ENCODE results near the gene SPEF1.

SPEF1 gene

DNA sequence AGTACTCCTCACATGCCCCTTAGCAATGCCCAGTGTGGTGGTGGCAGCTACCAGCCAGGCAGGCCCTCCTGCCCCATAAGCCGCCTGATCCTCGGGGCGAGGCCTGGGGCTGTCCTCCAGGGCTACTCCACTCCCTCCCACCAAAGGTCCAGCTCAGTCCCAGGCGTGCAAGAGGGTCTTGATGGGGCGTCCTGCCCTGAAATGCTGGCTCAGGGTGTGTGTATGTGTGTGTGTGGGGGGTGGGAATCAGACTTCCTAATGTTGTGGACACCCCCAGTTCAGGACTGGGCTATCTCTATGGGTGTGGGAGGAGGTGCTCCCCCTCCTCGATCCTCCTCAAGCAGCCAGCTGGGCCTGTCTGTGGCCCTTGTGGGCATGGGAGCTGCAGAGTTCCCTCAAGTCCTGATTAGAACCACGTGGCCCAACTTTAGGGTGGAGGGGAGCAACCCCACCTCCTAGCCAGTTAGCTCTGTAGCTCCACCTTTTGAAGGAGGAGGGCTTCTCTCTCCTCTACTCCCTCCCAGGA lies 41.3 kb downstream of the SPEF1 start:
- Mint-ChIP-seq H3K36me3 (no peaks in the 10 kb centered on the region), H3K9me3 (no peaks in the 10 kb centered on the region), H3K4me1 (peaks cover 8% of the 10 kb centered on the region), H3K4me3 (no peak overlapping the region), H3K27ac (no peak overlapping the region)
- DNase-seq (ENCODE audit: low spot score in 2 of 2): no peak
- peak; percentile 17 for ATAC-seq

DNA sequence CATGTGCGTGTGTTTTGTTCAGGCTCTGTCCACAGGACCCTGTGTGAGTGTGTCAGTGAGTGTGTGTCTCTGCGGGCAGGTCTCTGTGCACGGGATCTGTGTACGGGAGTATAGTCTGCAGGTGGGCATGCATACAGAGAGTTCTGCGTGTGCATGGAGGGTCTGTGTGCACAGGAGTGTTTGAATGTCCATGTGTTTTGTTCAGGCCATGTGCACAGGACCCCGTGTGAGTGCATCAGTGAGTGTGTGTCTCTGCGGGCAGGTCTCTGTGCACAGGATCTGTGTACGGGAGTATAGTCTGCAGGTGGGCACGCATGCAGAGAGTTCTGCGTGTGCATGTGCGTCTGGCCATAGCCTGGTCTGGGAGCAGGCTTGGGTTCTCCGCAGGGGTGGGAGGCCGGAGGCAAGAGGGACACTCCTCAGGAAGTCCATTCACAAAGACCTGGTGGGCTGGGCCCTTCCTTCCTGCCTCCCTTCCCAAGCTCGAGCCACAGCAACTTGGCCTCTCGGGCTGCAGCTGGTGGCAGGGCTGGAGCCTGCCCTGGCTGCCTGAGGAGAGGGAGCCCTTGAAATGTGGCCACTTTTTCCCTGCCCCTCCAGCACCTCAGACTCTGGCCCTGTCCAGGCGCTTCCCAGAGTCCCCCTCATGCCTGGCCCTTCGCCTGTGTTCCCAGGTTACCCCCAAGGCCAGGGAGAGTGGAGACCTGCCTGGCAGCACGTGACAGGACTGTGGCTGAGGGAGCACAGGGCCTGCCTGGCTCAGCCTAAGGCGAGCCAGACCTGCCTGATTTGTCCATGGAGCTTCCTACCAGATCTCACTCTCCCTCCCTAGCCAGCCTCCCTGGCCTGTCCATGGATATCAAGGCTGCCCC lies 42.0 kb downstream of the SPEF1 start:
- Mint-ChIP-seq H3K9me3 (no peaks in the 10 kb centered on the region), H3K4me3 (no peak overlapping the region), H3K4me1 (peaks cover 1% of the 10 kb centered on the region), H3K36me3 (no peaks in the 10 kb centered on the region), H3K27ac (no peak overlapping the region)
- DNase-seq (ENCODE audit: low spot score in 2 of 2): no peak
- ATAC-seq: peak; percentile 9

DNA sequence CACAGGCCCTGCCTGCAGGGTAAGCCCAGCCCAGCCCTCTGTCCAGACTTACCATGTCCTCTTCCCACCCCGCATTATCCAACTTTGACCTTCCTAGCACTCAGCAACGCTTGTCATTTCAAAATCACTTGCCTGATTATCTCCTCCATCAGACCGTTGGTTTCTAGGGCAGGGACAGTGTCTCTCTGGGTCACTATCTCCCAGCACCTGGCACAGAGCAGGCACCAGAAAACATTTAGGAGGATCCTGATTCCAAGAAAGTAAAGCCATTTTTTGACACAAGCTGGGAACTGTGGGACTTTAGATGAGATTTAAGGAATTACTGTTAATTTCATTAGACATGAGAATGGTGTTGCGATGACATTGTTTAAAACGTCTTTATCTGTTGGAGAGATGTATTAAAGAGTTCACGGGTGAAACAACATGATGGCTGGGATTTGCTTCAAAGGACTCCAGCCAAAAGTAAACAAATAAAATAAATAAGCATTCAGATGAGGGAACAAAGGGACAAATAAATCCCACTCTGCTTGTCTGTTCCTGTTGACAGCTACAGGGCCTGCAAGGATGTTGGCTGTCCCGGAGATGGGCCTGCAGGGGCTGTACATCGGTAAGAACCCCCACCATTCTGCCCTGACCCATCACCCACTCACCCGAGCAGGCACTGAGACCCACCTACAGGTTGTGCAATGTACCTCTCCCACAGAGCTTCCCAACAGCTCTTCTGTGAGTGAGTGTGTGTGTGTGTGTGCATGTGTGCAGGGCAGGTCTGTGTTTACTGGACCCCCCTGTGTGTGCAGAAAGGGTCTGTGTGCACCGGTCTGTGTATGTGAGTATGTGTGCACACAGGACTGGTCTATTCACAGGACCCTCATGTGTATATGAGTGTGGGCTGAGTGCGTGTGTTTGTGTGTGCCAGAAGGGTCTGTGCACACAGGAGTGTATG lies 42.9 kb downstream of the SPEF1 start:
- H3K27ac Mint-ChIP-seq: no peak overlapping the region
- DNase-seq (ENCODE audit: low spot score in 2 of 2): no peak
- peak; percentile 4 for ATAC-seq
- H3K9me3 Mint-ChIP-seq: no peaks in the 10 kb centered on the region
- no peak overlapping the region for H3K4me3 Mint-ChIP-seq
- H3K36me3 Mint-ChIP-seq: no peaks in the 10 kb centered on the region
- H3K4me1 Mint-ChIP-seq: no peaks in the 10 kb centered on the region

DNA sequence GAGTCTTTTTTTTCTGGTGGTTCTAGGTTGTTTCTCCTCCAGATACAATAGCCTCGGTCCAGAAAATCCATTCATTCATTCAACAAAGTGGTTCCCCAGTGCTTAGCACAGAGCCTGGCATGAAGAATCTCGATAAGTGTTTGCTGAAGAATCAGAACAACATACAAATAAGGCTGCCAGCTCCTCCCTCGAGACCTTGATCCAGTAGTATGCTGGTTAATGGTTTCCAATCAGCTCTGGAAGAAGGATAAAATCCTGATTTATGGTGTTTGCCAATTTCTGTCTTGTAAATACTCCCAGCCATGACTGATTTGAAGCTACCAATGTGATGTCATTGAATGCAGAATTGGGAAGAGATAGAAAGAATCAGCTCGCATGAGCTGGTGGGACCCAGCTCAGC lies 45.5 kb downstream of the SPEF1 start:
- DNase-seq (ENCODE audit: low spot score in 2 of 2) (no peak), ATAC-seq (no peak)
- H3K4me3 Mint-ChIP-seq: no peak overlapping the region
- H3K4me1 Mint-ChIP-seq: no peaks in the 10 kb centered on the region
- H3K27ac Mint-ChIP-seq: no peak overlapping the region
- H3K36me3 Mint-ChIP-seq: no peaks in the 10 kb centered on the region
- H3K9me3 Mint-ChIP-seq: no peaks in the 10 kb centered on the region

DNA sequence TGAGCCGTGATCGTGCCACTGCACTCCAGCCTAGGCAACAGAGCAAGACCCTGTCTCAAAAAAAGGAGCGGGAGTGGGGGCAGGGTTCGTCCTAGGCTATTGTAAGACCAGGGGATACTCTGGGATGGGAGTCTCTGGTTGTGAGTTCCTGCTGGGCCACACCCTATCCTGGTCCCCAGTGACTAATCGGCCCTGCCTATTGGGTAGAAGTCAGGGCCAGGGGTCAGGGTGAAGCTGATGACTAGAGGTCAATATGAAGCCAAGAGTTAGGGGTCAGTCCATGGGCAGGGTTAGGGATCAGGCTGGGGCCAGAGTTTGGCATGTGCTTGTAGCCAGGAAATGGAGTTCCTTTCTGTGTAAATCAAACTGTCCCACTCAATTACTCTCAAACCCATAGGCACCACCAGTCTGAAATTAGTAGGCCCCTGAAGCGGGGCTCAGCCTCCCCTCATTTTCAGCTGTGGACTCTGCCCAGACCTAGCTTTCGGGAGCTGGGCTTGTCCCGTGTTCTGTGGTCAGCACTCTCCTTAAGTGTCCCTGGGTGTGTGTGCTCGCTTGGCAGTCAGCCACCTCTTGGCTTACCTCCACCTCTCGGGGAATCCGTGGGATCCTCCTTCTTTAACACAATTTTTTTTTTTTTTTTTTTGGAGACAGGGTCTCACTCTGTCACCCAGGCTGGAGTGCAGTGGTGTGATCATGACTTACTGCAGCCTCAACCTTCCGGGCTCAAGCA lies 47.0 kb downstream of the SPEF1 start:
- H3K4me3 Mint-ChIP-seq: no peak overlapping the region
- DNase-seq (ENCODE audit: low spot score in 2 of 2): no peak
- peaks cover 6% of the 10 kb centered on the region for H3K4me1 Mint-ChIP-seq
- H3K9me3 Mint-ChIP-seq: no peaks in the 10 kb centered on the region
- no peak overlapping the region for H3K27ac Mint-ChIP-seq
- H3K36me3 Mint-ChIP-seq: no peaks in the 10 kb centered on the region
- no peak for ATAC-seq

DNA sequence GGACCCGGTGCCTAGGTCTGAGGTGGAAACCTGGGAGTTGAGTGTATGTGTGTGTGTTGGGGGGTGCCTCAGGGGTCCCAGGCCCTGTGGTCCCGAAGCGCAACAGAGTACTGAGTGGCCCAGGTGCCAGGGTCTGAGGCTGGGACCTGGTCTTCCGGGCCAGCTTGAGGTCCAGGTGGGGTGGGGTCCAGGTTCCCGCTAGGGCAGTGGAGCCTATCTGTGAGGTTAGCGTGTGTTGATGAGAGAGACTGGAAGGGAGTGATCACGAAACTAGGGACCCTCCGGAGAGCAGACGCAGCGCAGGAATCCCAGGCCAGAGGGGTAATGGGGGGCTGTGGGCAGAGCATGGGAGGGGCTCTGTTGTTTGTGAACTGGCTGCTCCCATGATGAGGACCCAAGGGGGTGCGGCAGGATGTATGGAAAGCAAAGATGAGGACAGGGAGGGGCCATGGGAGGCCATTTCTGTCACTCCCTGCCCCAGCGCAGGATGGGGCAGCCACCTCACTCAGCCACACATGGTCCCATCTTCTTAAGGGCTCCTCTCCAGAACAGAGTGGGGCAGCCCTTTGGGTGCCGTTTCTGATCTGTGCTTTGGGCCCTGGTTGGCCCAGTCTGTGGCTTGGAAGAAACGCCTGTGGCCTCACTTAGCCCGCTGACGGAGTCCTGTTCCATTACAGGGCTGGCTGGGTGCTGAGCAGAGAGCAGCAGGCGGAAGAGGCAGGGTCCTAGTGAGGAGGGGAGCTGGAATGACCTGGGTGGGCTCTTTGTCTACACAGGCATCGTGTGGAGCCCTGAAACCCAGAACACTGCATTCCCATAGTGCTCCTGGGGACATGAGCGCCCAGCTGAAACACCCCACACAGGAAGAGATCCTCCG lies 47.9 kb downstream of the SPEF1 start:
- no peak for DNase-seq (ENCODE audit: low spot score in 2 of 2)
- H3K27ac Mint-ChIP-seq: no peak overlapping the region

DNA sequence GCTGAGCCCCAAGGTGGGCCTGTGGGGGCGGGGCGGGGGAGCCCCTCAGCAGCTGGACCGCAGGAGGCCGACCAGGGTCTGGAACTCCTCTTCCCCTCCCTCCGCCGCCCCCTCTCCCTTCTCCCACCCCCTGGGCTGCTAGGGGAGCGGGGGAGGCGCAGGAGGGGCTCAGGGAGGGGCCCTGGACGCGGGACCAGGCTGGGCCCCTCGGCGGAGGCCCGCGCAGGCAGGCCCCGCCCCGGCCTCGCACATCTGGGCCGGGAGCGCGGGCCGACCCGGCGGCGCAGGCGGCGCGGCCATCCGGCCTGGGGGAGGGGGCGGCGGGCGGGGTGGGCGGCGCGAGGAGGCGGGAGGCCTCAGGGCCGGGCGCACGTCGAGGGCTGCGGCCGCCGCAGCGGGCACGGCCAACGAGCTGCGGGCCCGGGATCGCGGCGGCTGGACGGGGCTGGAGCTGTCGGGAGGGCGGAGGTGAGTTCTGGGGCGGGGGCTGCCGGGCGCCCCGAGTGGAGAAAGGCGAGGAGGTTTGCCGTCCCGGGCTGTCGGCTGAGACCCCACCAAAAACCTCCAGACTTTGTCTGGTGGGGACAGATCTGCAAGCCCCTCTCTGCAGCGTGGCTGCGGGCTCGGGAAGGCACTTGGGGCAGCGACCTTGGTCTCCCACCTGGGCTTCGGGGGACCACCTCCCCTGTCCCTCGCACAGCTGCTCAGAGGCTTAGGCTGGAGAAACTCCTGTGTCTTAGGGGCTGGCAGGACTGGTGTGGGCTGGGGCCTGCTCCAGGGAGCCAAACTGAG lies 48.7 kb downstream of the SPEF1 start, which contains the start of gene HSPA12B:
Gene HSPA12B, plus strand, starts transcription at position 359 of the 792 bp plus-strand sequence. CDS start 5,990 bp downstream, outside the sequence.
- peaks cover 6% of the 10 kb centered on the region for H3K4me1 Mint-ChIP-seq
- no peaks in the 10 kb centered on the region for H3K36me3 Mint-ChIP-seq
- H3K9me3 Mint-ChIP-seq: no peaks in the 10 kb centered on the region
- DNase-seq (ENCODE audit: low spot score in 2 of 2) (no peak), ATAC-seq (no peak)
- no peak within 1 kb of the TSS for H3K4me3 Mint-ChIP-seq
- no peak within 1 kb of the TSS for H3K27ac Mint-ChIP-seq

More for the DNA sequence above, 47.9 kb downstream of the SPEF1 start:
- peaks cover 6% of the 10 kb centered on the region for H3K4me1 Mint-ChIP-seq
- no peaks in the 10 kb centered on the region for H3K9me3 Mint-ChIP-seq
- H3K4me3 Mint-ChIP-seq: no peak overlapping the region
- ATAC-seq: no peak
- no peaks in the 10 kb centered on the region for H3K36me3 Mint-ChIP-seq

DNA sequence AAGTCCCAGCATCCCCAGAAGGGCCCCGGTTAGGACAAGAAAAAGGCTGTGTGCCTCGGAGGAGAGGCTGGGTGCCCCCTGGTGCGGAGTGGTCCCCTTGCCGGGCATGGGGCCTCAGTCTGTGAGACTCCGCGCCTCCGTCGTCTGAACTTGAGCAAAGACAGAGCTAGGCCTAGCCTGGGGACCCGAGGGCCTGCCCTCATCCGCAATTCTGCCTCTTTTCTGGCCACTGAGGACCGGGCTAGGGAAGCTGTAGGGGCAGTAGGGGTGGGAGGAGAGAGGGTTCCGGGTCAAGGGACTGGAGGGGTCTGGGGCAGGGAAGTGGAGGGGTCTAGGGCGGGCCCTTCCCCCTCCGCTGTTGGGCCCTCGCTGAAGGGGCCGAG lies 49.3 kb downstream of the SPEF1 start:
- Mint-ChIP-seq H3K9me3 (no peaks in the 10 kb centered on the region), H3K4me3 (no peak overlapping the region), H3K4me1 (peaks cover 6% of the 10 kb centered on the region), H3K36me3 (no peaks in the 10 kb centered on the region), H3K27ac (no peak overlapping the region)
- ATAC-seq (no peak), DNase-seq (ENCODE audit: low spot score in 2 of 2) (no peak)

DNA sequence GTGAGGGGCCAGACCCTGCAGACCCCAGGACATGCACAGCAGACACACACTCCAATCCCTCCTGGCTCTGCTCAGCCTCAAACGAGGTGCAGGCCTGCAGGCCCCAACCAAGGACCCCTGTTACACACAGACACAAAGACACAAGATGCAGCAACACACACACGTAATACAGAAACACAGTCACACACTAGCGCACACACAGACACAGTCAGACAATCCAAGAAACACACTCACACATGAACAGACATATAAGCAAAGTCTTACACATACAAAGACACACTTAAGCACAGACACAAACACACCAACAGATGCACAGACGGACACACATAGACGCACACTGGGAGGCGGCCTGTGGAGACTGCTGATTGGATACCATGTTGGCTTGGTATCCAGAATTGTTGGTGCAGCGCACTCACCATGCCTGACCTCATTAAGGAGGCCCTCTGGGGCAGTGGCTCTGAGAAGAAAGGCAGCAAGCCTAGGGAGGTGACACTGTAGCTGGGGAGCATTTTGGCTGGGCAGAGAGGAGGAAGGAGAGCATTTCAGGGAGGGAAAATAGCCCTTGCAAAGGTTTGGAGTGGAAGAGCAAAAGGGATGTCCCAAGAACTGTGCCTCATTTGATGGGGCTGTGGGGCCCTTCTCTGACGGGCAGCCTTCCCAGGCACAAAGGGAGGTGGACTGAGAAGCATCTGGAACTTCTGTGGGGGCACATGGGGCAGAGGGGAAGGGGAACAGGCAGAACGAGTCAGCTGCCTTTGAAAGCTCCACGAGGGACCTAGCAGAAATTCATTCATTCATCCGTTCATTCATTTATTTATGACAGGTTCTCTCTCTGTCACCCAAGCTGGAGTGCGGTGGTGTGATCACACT lies 50.2 kb downstream of the SPEF1 start:
- no peaks in the 10 kb centered on the region for H3K9me3 Mint-ChIP-seq
- ATAC-seq: no peak
- no peaks in the 10 kb centered on the region for H3K36me3 Mint-ChIP-seq
- no peak overlapping the region for H3K27ac Mint-ChIP-seq
- DNase-seq (ENCODE audit: low spot score in 2 of 2): no peak
- H3K4me3 Mint-ChIP-seq: no peak overlapping the region
- peaks cover 6% of the 10 kb centered on the region for H3K4me1 Mint-ChIP-seq

DNA sequence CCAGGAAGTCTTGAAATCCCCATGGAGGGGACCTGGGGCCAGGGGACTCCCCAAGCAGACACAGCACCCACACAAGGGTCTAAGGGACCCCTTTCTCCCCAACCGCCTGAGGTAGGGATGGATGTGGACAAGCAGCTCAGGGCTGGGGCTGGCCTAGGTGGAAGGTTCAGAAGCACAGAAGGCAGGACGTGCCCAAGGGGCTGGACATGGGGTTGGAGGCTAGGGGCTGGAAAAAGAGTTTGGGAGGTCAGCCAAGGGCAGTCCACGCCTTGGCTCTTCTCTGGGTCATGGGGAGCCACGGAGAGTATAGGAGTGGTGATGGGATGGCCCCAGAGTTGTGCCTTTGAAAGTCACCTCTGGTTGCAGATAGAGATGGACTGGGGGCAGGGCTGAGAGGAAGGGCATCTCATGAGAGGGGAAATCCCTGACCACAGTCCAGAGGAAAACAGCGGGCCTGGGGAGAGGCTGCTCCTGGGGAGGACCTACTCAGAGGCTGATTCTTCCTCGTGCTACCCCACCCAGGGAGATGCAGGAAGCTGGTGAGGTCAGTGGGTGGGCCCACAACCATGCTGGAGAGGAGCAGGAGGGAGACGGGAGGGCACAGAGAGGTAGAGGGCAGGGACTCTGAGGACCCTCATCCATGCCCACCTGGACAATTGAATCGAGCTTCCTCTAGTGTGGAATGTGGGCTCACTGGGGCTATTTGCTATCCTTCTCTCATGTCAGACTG lies 51.3 kb downstream of the SPEF1 start:
- no peaks in the 10 kb centered on the region for H3K9me3 Mint-ChIP-seq
- ATAC-seq (no peak), DNase-seq (ENCODE audit: low spot score in 2 of 2) (no peak)
- H3K4me1 Mint-ChIP-seq: peaks cover 6% of the 10 kb centered on the region
- no peaks in the 10 kb centered on the region for H3K36me3 Mint-ChIP-seq
- no peak overlapping the region for H3K27ac Mint-ChIP-seq
- no peak overlapping the region for H3K4me3 Mint-ChIP-seq

DNA sequence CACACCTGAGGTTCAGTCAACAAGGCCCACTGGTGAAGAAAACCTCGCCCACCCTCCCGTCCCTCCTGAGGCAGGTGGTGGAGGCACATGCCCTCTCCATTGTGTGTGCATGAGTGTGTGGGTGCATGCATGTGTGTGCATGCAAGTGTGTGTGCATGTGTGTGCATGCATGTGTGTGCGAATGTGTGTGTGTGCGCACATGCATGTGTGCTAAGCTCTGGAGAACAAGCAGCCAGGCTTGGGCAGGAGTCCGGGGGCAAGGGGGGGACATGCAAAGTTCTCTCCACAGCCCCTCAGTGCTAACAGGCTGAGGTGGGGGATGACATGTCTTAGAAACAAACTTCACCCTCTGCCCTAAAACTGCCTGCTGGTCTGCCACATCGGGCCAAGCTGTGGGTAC lies 51.9 kb downstream of the SPEF1 start:
- H3K27ac Mint-ChIP-seq: no peak overlapping the region
- ATAC-seq (no peak), DNase-seq (ENCODE audit: low spot score in 2 of 2) (no peak)
- no peak overlapping the region for H3K4me3 Mint-ChIP-seq
- no peaks in the 10 kb centered on the region for H3K36me3 Mint-ChIP-seq
- H3K9me3 Mint-ChIP-seq: no peaks in the 10 kb centered on the region
- peaks cover 6% of the 10 kb centered on the region for H3K4me1 Mint-ChIP-seq

DNA sequence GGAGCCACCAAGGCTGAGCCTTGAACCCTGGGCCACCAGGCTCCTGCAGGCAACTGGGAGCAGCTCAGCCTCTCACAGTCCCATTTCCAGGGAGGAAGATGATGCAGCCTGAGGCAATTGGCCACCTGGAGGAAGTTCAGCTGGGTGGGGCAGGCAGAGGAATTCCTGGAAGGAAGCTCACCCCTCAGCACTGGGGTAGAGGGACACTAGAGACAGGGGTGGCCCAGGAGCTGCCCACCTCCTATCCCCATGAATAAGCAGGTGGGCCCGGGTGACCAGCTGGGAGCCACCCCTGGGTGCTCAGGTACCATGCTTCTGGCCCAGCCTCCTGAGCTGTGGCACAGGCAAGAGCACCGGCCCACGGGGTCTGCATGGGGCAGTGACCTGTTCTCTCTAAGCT lies 52.4 kb downstream of the SPEF1 start:
- peak; percentile 17 for ATAC-seq
- DNase-seq (ENCODE audit: low spot score in 2 of 2): no peak
- Mint-ChIP-seq H3K9me3 (no peaks in the 10 kb centered on the region), H3K4me1 (peaks cover 6% of the 10 kb centered on the region), H3K27ac (no peak overlapping the region), H3K36me3 (no peaks in the 10 kb centered on the region), H3K4me3 (no peak overlapping the region)
